ENCODE measurements around the gene NEK7. TPM values are rescaled to one million over a fixed set of nuclear protein-coding genes. Genes with fewer than 3 reads are reported as not detected.

Gene NEK7
- total and polyA plus RNA-seq, 2 of the 8 experiments (the other 6 are each of a cell fraction or from before 2014, with no cell fraction given): 5.1 to 10.0 TPM

DNA sequence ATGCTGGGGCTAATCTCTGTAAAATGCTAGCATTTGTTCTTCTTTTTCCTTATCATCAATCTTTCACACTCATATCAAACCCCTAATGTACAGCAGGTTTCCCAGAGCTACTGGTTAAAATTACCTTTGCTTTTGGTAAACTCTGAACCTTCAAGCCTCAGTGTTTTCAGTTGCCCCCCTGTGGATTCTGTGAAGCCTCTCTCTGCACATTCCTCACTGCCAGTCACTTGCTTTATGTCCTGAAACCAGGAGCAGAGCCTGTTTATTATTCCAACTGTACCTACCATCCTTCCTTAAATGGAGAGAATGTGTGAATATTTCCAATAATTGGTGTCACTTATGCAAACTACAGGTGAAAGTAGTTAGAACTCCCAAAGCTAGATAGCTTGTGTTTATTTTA is 134.2 kb downstream of the NEK7 start:
- Histone ChIP-seq H3K27ac (ENCODE audit: low read depth, low read length) (no peak overlapping the region), H3K14ac (ENCODE audit: insufficient read length) (no peak overlapping the region), H4K91ac (replicated peaks; ENCODE audit: insufficient read length, low read length) (no peak overlapping the region), H4K5ac (ENCODE audit: insufficient read length, low read depth, low read length) (no peak overlapping the region), H4K20me1 (replicated peaks in 1 of 2; ENCODE audit: control insufficient read depth in 1 of 2, insufficient read depth in 2 of 2, low read length in 2 of 2) (no peaks in the 10 kb centered on the region), H3K18ac (ENCODE audit: extremely low read depth, low read length) (no peak overlapping the region), H3K23me2 (ENCODE audit: low read depth, low read length) (no peaks in the 10 kb centered on the region), H2BK12ac (ENCODE audit: low read depth, low read length) (no peak overlapping the region), H3K27me3 (replicated peaks in 1 of 4; ENCODE audit: control insufficient read depth in 3 of 4, extremely low read depth in 1 of 4, insufficient read depth in 3 of 4, low read length in 3 of 4) (no peaks in the 10 kb centered on the region), H2BK120ac (replicated peaks; ENCODE audit: low read depth, low read length) (no peak overlapping the region), H2BK20ac (ENCODE audit: low read length) (no peak overlapping the region), H2AK5ac (ENCODE audit: low read depth, low read length) (no peak overlapping the region), H3K4me2 (ENCODE audit: insufficient read depth in 1 of 2, low read depth in 2 of 2, low read length in 2 of 2) (no peak overlapping the region), H3K79me1 (ENCODE audit: low read depth, low read length) (no peaks in the 10 kb centered on the region), H4K8ac (ENCODE audit: extremely low read depth, insufficient read depth, low read length) (no peak overlapping the region), H3K4ac (replicated peaks; ENCODE audit: insufficient read length, low read depth, low read length) (no peak overlapping the region), H2AFZ (ENCODE audit: low read length) (no peak overlapping the region), H2BK15ac (ENCODE audit: low read length) (no peak overlapping the region), H3K4me3 (ENCODE audit: extremely low read depth in 1 of 4, insufficient read depth in 2 of 4, low read depth in 3 of 4, low read length in 4 of 4) (no peak overlapping the region), H3K23ac (ENCODE audit: insufficient read length) (no peak overlapping the region), H3K9ac (replicated peaks in 1 of 4; ENCODE audit: extremely low read depth in 1 of 4, low read depth in 3 of 4, low read length in 3 of 4) (no peak overlapping the region), H3K4me1 (replicated peaks in 1 of 4; ENCODE audit: control insufficient read depth in 3 of 4, insufficient read depth in 4 of 4, low read length in 3 of 4) (peaks cover 0 to 1% (median 0%) of the 10 kb centered on the region in 4 experiments; a peak in 5 of 7 replicates), H3K56ac (replicated peaks; ENCODE audit: insufficient read length, low read depth, low read length) (no peak overlapping the region), H3K79me2 (ENCODE audit: control insufficient read depth in 1 of 2, insufficient read depth in 2 of 2, low read length in 2 of 2) (no peaks in the 10 kb centered on the region), H2BK5ac (ENCODE audit: low read depth, low read length) (no peak overlapping the region), H3K9me3 (ENCODE audit: insufficient read depth in 2 of 2, low read depth in 1 of 2, low read length in 1 of 2) (no peaks in the 10 kb centered on the region), H3K36me3 (ENCODE audit: control insufficient read depth in 2 of 4, insufficient read depth in 4 of 4, low read length in 3 of 4) (no peaks in the 10 kb centered on the region)
- POLR2A ChIA-PET (ENCODE audit: partially characterized antibody): no interaction called here
- DNase-seq (ENCODE audit: low read depth in 1 of 2, low spot score in 2 of 2) (no peak), FAIRE-seq (peak; percentile 91)
- TF ChIP-seq TEAD4 (IDR thresholded peaks at IDR 0.05; ENCODE audit: low read depth, low read length) (peak; percentile 73), SP4 (IDR thresholded peaks at IDR 0.05; ENCODE audit: low read length) (no peak), SP2 (IDR thresholded peaks at IDR 0.05; ENCODE audit: low read length) (no peak), BCL11A (IDR thresholded peaks at IDR 0.05; ENCODE audit: low read depth in 2 of 2, low read length in 2 of 2) (no peak), CBX5 (IDR thresholded peaks at IDR 0.05; ENCODE audit: low read depth, low read length) (no peak), KDM4A (IDR thresholded peaks at IDR 0.05; ENCODE audit: low read depth, low read length, severe bottlenecking) (no peak), JUN (IDR thresholded peaks at IDR 0.05; ENCODE audit: low read depth, low read length) (no peak), CHD1 (IDR thresholded peaks at IDR 0.05; ENCODE audit: low read depth, low read length) (no peak), KDM1A (IDR thresholded peaks at IDR 0.05; ENCODE audit: borderline replicate concordance, low read length) (no peak), MAFK (IDR thresholded peaks at IDR 0.05; ENCODE audit: low read depth, low read length) (no peak), NANOG (IDR thresholded peaks at IDR 0.05; ENCODE audit: insufficient read depth, low read depth, low read length, poor library complexity, severe bottlenecking) (peak; percentile 10), CBX8 (IDR thresholded peaks at IDR 0.05; ENCODE audit: borderline replicate concordance, low read depth, low read length) (no peak)
- CTCF ChIA-PET (ENCODE audit: partially characterized antibody): interaction anchor here (0.7 to 1.9 kb wide), 3 partner anchors 100 to 771 kb away, joined by 3 to 5 read pairs (median 3); no protein-coding TSS in a partner anchor

Measured in H1 (cell line).